Astrocyte (in vitro differentiated cells and primary cell): ENCODE data around the gene HOXD9. TPM values are rescaled to one million over a fixed set of nuclear protein-coding genes. Genes with fewer than 3 reads are reported as not detected.

Experiments used
- DNase-seq: peaks from one replicate; pipeline ENCODE4 v3.0.0-alpha.2; 2010; ENCODE audit warnings: low read depth
- FAIRE-seq: peaks from 2 replicates; lab custom pipeline; 2011; peaks lifted over from hg19 to GRCh38; lab: Jason Lieb, UNC
- H2AFZ ChIP-seq: 2 replicates; pipeline ENCODE4 v1.6.0; 2012; ENCODE audit warnings: low read depth, low read length, inconsistent platforms
- H3K27ac ChIP-seq: 2 replicates; pipeline ENCODE4 v1.5.1; 2011; ENCODE audit warnings: low read depth, low read length, inconsistent platforms
- H3K27me3 ChIP-seq: 2 replicates; pipeline ENCODE4 v1.6.0; 2011; ENCODE audit warnings: low read length, inconsistent platforms; ENCODE audit not compliant: insufficient read depth
- H3K36me3 ChIP-seq: 2 replicates; pipeline ENCODE4 v1.5.1; 2011; ENCODE audit warnings: low read length, inconsistent platforms; ENCODE audit not compliant: insufficient read depth
- H3K4me1 ChIP-seq: 2 replicates; pipeline ENCODE4 v1.5.1; 2011; ENCODE audit warnings: low read length, inconsistent platforms; ENCODE audit not compliant: insufficient read depth
- H3K4me2 ChIP-seq: 2 replicates; pipeline ENCODE4 v1.6.0; 2012; ENCODE audit warnings: low read length, inconsistent platforms
- H3K4me3 ChIP-seq: 2 replicates; pipeline ENCODE4 v1.5.1; 2011; ENCODE audit warnings: low read depth, mild to moderate bottlenecking, low read length, inconsistent platforms; ENCODE audit not compliant: insufficient read depth
- H3K79me2 ChIP-seq: 2 replicates; pipeline ENCODE4 v1.6.0; 2012; ENCODE audit warnings: mild to moderate bottlenecking, low read length, inconsistent platforms; ENCODE audit not compliant: insufficient read depth
- H3K9ac ChIP-seq: 2 replicates; pipeline ENCODE4 v1.6.0; 2012; ENCODE audit warnings: mild to moderate bottlenecking, low read length, inconsistent platforms
- H3K9me3 ChIP-seq: 2 replicates; pipeline ENCODE4 v1.5.1; 2012; ENCODE audit warnings: low read depth, mild to moderate bottlenecking, low read length, inconsistent platforms; ENCODE audit not compliant: insufficient read depth
- H4K20me1 ChIP-seq: 2 replicates; pipeline ENCODE4 v1.6.0; 2012; ENCODE audit warnings: low read length, inconsistent platforms; ENCODE audit not compliant: insufficient read depth
- H3K27ac Mint-ChIP-seq: one replicate; pipeline ENCODE4 v1.8.0; 2021; ENCODE audit warnings: mild to moderate bottlenecking, mixed read lengths; ENCODE audit not compliant: unreplicated experiment
- H3K27me3 Mint-ChIP-seq: one replicate; pipeline ENCODE4 v1.8.0; 2021; ENCODE audit warnings: low read depth, mixed read lengths; ENCODE audit not compliant: unreplicated experiment
- H3K36me3 Mint-ChIP-seq: one replicate; pipeline ENCODE4 v1.8.0; 2021; ENCODE audit warnings: low read depth, mixed read lengths; ENCODE audit not compliant: unreplicated experiment
- H3K4me1 Mint-ChIP-seq: one replicate; pipeline ENCODE4 v1.8.0; 2021; ENCODE audit warnings: low read depth, mixed read lengths; ENCODE audit not compliant: unreplicated experiment
- H3K4me3 Mint-ChIP-seq: one replicate; pipeline ENCODE4 v1.8.0; 2021; ENCODE audit warnings: mild to moderate bottlenecking, moderate library complexity, mixed read lengths; ENCODE audit not compliant: unreplicated experiment
- H3K9me3 Mint-ChIP-seq: one replicate; pipeline ENCODE4 v1.8.0; 2021; ENCODE audit warnings: mild to moderate bottlenecking, mixed read lengths; ENCODE audit not compliant: unreplicated experiment
- EZH2 ChIP-seq: IDR thresholded peaks from 2 replicates; pipeline ENCODE4 v1.6.1; 2012; ENCODE audit warnings: mild to moderate bottlenecking, low read length, inconsistent platforms; ENCODE audit not compliant: insufficient read depth
- total RNA-seq: library from RNA; stranded (reverse); gene quantifications from 2 replicates; pipeline ENCODE4 v1.2.1, GENCODE V29; 2021
- TF ChIP-seq, protein P1 (sequence below): IDR thresholded peaks from 2 replicates; pipeline ENCODE4 v1.5.1; 2011; ENCODE audit warnings: low read depth, mild to moderate bottlenecking, inconsistent platforms, low read length, moderate library complexity; ENCODE audit not compliant: insufficient read depth

Gene HOXD9
- total RNA-seq, 1 donor from 2014 or later = not detected

DNA sequence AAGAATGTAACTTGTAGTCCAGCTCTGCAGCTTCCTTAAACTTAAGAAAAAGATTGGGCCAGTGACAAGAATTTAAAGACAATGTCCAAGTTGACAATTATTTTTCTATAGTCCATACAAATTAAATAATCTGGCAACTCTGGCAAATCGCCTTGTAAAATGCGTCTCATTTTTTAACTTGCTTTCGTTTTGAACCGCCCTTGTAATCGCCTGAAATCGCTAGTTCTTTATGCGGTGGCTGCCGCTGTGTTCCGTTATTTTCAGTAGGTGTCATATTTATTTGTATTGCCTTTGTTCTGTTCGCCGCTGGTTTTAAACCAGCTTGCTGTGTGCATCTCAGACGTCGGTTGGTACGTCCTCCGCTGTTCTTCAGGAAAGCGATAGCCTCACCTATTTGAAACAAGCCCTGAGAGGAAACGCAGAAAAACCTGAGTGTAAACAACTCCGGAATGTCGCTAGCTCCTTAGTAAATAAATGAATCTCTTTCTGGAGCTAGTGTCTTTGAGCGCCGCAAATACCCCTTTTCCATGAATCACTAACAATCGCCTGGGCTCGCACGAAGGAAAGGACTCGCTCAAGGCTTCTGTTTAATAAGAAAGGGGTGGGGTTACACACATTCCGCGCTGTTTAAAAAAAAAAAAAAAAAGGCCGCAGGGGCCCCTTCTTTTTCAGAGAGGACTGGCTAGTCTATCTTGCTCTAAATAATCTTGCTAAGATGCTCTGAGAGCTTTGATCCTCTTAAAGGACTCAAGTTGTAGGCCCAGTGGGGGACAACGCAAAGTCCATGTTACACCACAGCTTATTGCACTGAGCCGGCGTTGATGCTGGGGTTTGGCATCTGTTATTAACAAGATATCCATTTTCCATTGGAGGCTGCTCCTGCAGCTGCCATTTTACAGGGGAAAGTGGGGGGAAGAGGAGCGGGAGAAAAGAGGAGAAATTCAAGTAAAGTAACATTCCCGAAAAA lies 10.0 kb downstream of the HOXD9 start:
- DNase-seq (no peak), FAIRE-seq (no peak)
- Histone ChIP-seq H3K4me3 (peak overlapping the region; percentile 38), H3K27ac (no peak overlapping the region), H3K4me2 (peak overlapping the region; percentile 80), H3K9ac (no peak overlapping the region), H3K9me3 (no peaks in the 10 kb centered on the region), H3K4me1 (no peaks in the 10 kb centered on the region), H3K36me3 (no peaks in the 10 kb centered on the region), H2AFZ (no peak overlapping the region), H3K27me3 (peaks cover 90% of the 10 kb centered on the region), H3K79me2 (no peaks in the 10 kb centered on the region), H4K20me1 (no peaks in the 10 kb centered on the region)
- Mint-ChIP-seq H3K27me3 (peaks cover 82% of the 10 kb centered on the region), H3K27ac (peak overlapping the region; percentile 41), H3K9me3 (peaks cover 27% of the 10 kb centered on the region), H3K4me3 (peak overlapping the region; percentile 67), H3K4me1 (peaks cover 3% of the 10 kb centered on the region), H3K36me3 (no peaks in the 10 kb centered on the region)
- TF ChIP-seq, protein P1, sequence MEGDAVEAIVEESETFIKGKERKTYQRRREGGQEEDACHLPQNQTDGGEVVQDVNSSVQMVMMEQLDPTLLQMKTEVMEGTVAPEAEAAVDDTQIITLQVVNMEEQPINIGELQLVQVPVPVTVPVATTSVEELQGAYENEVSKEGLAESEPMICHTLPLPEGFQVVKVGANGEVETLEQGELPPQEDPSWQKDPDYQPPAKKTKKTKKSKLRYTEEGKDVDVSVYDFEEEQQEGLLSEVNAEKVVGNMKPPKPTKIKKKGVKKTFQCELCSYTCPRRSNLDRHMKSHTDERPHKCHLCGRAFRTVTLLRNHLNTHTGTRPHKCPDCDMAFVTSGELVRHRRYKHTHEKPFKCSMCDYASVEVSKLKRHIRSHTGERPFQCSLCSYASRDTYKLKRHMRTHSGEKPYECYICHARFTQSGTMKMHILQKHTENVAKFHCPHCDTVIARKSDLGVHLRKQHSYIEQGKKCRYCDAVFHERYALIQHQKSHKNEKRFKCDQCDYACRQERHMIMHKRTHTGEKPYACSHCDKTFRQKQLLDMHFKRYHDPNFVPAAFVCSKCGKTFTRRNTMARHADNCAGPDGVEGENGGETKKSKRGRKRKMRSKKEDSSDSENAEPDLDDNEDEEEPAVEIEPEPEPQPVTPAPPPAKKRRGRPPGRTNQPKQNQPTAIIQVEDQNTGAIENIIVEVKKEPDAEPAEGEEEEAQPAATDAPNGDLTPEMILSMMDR = no peak
- peak; percentile 79 for TF ChIP-seq EZH2

DNA sequence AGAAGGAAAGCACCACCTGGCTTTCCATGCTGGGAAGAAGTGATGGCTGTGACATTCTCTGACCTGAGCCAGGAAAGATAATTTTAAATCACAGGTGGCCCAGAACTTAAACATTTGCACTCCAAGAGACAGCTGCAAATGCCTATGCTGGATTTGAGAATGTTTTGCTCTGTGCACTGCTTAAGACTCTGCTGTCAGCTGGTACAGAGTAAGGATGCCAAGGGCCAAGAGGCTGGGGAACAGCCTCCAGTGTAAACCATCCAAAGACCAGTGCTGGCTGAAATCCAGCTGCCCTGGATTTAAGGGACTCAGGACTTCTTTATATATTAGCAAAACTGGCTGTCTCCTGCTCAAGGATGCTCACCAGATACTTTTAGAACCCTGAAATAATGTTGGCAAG lies 10.9 kb downstream of the HOXD9 start:
- Mint-ChIP-seq H3K4me1 (peaks cover 2% of the 10 kb centered on the region), H3K36me3 (no peaks in the 10 kb centered on the region), H3K27me3 (peaks cover 83% of the 10 kb centered on the region), H3K27ac (no peak overlapping the region), H3K9me3 (peaks cover 28% of the 10 kb centered on the region), H3K4me3 (no peak overlapping the region)
- Histone ChIP-seq H4K20me1 (no peaks in the 10 kb centered on the region), H3K4me1 (no peaks in the 10 kb centered on the region), H3K27ac (no peak overlapping the region), H3K4me3 (no peak overlapping the region), H3K4me2 (no peak overlapping the region), H2AFZ (no peak overlapping the region), H3K9me3 (no peaks in the 10 kb centered on the region), H3K27me3 (peaks cover 90% of the 10 kb centered on the region), H3K9ac (no peak overlapping the region), H3K79me2 (no peaks in the 10 kb centered on the region), H3K36me3 (no peaks in the 10 kb centered on the region)
- FAIRE-seq (no peak), DNase-seq (no peak)
- no peak for TF ChIP-seq EZH2
- TF ChIP-seq, protein P1 = no peak

DNA sequence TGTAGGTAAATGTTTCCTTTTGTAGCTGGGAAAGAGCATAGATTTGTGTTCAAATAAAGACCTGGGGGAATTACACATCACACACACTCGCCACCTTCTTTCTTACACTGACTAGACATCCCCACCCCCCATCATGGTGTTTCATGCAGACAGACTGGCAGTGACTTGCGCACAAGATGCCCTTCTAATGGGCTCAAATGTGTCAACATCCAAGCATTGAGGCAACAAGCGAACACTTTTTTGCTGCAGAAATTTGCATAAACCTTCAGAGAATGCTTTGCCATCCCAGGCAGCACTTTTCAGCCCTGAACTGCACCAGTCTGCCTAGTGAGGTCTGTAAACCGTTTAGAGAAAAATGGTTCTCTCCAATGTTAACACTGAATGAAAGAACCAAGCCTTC lies 11.5 kb downstream of the HOXD9 start:
- H3K4me1 Mint-ChIP-seq = no peaks in the 10 kb centered on the region
- no peak overlapping the region for H3K4me3 Mint-ChIP-seq
- no peak for DNase-seq
- Histone ChIP-seq H3K9me3 (peaks cover 3% of the 10 kb centered on the region), H3K36me3 (no peaks in the 10 kb centered on the region), H3K27ac (no peak overlapping the region), H3K4me2 (no peak overlapping the region), H4K20me1 (no peaks in the 10 kb centered on the region), H3K79me2 (no peaks in the 10 kb centered on the region), H2AFZ (no peak overlapping the region), H3K4me3 (no peak overlapping the region), H3K27me3 (peaks cover 90% of the 10 kb centered on the region), H3K4me1 (no peaks in the 10 kb centered on the region), H3K9ac (no peak overlapping the region)
- H3K36me3 Mint-ChIP-seq = no peaks in the 10 kb centered on the region
- H3K27me3 Mint-ChIP-seq = peaks cover 85% of the 10 kb centered on the region
- H3K27ac Mint-ChIP-seq = no peak overlapping the region
- peaks cover 34% of the 10 kb centered on the region for H3K9me3 Mint-ChIP-seq
- no peak for FAIRE-seq
- TF ChIP-seq, protein P1 = no peak
- TF ChIP-seq EZH2 = no peak
